Hematopoietic multipotent progenitor cell treated with erythropoietin and hydrocortisone succinate and interleukin-3 and kit ligand, for 8 days (in vitro differentiated cells): Measurements from ENCODE around the gene CELF4.

Experiments used
- DNase-seq: peaks from one replicate; pipeline ENCODE4 v3.0.0-alpha.2; 2015

CELF4 gene

DNA sequence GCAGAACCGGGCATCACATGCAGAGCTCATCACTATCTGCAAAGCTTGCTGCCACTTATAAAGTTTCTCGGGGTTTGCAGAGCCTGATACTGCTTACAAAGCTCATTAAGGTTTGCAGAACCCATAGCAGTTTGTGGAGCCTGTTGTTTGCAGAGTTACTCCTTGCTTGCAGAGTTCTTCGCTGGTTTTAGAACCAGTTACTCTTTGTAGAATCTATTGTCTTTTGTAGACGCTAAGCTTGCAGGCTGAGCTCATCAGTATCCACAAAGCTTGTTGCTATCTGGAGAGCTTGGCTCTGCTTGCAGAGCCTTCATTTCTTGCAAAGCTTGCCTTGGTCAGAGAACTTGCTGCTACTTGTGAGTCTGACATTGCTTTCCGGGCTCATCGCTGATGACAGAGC lies 106.9 kb downstream of the CELF4 start:
- no peak for DNase-seq

DNA sequence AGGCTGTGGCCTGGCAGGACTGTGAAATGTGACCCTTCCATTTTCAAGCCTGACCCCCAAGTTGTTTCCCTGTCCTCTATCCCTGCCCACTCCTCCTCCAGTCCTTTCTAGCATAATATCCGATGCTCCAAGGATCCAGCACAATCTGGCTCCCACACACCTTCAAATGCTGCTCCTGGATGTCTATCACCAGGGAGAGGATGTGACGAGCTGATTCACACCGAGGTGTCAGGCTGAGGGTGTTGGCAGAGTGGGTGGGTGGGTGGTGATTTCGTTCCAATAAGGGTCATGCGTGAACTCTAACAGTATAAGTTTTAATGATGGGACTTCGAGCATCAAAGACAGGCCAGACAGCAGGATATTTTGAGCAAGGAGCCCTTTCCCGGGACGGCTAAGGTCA lies 107.8 kb downstream of the CELF4 start:
- DNase-seq: no peak

DNA sequence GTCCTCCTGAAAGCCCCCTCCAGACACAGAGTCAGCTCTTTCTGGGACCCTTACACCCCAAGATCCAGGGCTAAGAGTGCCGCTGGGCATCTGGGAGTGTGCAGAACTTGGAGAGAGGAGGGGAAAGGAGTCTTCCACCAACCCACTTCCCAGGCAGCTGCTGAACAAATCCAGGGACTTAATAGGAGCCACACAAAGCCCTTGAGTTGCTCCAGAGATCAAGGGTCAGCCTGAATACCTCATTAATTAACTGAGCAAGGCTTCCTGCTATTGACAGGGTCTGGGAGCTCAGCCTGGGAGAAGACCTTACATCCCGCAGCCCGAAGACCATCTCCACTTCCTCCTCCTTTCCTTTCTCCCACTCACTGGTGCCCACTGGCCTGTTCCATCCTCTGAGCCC lies 108.3 kb downstream of the CELF4 start:
- DNase-seq: no peak

GRCh38 chr18:37456873-37457272 lies 108.7 kb downstream of the CELF4 start:
- no peak for DNase-seq

- no peak for DNase-seq
These were observed 109.2 kb downstream of the CELF4 start for GRCh38 chr18:37456395-37456794.

DNA sequence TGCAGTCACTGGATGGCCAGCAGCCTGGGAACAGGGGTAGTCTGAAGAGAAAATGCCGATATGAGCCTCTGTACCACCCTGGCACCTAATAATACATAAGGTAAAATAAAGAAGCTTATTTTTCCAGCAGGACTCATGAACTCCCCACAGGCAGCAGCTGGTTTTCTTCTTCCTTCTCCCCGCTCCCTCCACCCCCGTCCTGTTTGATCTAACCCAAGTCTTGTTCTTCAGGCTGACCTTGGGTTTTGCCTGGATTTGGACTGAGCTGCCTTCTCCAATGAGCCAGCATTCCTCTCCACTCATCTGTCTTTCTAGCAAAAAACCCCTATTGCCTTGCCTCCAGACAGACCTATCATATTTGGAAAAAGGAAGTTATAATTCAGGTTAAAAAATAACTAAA lies 111.8 kb downstream of the CELF4 start:
- DNase-seq: no peak

GRCh38 chr18:37452682-37453385 lies 112.8 kb downstream of the CELF4 start:
- no peak for DNase-seq

DNA sequence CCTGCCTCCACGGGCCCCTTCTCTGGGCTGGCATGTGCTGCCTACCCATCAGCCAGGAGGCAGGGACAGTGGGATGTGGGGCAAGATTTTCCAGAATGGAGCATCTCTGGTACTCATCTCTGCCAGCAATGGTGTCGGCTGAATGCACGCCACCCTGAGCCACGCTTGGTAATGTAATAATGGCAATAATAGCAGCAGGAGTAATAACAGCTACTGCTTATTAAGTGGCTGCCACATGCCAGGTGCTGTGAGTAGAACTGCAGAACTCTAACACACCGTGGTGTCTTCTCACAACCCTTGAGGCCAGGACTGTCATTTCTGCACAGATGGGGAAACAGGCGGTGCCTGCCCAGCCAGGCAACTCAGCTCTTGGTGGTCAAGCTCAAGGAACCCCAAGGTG lies 113.6 kb downstream of the CELF4 start:
- no peak for DNase-seq

DNA sequence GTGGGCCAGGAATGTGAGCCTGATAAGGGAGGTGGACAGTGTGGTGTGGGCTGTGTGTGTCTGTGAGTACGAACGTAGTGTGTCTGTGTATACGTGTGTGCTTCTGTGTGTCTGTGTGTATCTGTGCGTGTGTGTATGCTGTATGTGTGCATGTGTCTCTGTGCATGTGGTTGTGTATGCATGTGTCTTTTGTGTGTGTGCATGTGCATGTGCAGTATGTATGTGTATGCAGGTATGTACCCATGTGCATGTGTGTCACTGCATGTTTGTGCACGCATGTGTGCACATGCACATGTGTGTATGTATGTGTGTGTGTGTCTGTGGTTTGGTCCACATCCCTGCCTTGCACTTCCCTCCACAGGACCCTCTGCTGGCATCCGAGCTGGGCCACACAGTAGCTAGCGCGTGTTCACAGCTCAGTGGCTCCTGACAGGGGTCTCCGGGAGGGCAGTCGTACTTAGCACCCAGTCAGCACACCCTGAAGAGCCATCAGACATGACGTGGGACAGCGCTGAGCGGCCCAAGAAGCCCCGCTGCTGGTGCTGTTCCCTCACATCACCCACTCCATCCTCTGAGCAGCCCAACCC lies 114.3 kb downstream of the CELF4 start:
- DNase-seq: no peak

DNA sequence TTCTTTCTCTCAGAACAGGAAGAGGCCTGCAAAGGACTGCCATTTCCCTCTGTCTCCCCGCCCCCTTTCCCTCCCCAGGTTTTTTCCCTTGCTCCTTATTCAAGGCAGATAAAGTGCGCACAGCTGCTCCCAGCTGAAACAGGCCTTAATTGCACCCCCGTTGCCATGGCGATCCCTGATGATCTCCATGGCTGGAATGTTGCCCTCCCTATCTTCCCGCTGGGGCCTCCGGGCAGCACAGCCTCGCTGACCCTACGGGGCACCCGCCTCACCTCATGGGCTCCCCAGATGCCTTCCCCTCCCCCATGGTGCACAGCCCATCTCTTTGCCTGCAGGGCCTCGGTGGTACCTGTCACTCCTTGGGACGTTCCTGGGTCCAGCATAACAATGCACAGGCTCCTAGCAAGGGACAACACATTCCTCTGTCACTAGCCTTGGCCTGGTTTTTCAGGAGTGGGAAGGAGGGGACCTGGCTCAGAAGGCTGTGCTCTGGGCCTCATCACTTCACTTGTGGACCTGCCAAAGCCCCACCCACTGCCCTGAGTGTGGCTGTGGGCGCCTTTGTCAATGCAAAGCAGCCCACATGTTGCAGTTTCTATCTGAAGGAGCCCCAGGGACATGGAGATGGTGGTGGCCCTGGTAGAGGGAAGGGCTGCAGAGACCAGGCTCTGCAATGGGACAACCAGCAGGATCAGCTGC lies 115.0 kb downstream of the CELF4 start:
- DNase-seq: no peak

DNA sequence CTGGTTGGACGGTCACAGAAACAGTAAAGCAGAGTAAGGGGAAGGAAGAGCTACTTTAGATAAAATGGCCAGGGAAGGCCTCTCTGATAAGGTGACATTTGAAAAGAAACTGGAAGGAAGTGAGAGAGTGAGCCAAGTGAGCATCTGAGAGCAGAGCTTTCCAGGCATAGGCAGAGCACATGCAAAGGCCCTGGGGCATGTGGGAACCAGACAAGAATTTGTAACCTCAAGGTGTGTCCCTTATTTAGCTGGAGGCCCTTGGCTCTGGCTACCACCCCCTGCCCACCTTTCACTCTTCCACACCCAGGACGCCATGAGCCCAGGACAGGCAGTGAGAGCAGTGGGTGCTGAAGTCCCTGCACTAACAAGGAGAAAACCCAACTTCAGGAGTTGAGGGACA lies 116.0 kb downstream of the CELF4 start:
- DNase-seq: no peak

DNA sequence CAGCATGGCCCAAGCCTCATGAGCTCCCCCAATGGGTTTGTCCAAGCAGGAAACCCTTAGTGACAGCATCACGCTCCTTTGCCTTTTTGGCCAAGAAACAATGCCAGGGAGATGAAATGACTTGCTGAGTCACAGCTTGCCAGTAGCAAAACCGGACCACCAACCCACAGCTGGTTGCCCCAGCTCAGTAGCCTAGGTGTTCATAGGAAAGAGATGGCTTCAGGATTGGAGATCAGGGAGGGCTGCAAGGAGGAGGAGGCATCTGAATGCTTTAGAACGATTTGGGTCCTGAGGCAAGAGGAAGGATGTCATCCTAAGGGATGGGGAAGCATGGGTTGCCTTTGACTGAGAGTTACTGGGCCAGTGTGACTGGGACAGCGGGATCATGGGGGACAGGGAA lies 116.7 kb downstream of the CELF4 start:
- DNase-seq: no peak

- DNase-seq: no peak
These were observed 117.4 kb downstream of the CELF4 start for GRCh38 chr18:37447962-37448888.

DNA sequence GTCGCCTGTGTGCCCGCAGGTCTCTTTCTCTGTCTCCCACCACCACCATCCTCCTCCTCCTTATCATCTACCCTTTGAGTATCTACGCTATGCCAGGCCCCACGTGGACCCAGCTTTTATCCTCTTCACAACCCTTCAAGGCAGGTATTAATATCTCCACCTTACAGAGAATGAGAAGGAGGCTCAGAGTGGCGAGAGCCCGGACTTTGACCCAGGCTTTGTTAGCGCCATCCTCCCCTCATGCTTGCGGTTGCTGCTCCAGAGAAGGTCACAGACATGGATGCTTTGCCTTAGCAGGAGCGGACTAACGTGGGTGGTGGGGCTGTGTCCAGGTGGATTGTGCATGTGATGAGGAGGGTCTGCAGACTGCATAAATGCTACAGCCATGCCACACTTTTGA lies 119.8 kb downstream of the CELF4 start:
- DNase-seq: no peak

- DNase-seq: no peak
These were observed 120.2 kb downstream of the CELF4 start for GRCh38 chr18:37445368-37445767.

DNA sequence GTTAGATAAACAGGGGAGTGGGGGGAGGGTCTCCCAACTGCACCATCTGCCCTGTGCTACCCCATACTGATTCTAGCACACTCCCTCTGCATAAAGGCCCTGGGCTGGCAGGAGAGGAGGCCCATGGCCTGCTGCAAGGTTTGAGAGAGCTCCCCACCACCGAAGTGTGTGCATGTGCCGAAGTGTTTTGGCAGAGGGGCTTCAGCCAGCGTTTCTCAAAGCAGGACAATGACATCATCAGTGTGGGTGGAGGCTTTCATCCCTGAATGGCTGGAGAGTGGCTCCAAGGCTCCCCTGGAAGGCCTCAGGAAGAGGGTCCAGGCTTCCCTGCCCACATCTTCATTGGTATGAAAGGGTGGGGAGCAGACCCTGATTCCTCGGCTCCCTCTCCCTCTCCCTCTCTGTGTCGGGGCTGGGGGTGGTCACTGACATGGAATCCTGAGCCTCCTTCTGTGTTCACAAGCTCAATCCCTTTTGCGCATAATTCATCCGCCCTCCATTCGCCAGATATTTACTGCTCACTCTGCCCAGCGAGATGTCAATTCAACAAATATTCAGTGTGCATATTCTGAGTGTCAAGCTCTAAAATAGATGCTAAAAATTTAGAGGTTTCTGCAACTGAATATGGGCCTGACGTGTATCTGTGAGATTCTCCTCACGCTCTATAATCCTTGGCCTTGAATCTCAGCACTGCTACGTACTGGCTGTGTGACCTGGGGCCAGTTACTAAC lies 122.1 kb downstream of the CELF4 start:
- no peak for DNase-seq

- no peak for DNase-seq
These were observed 123.1 kb downstream of the CELF4 start for GRCh38 chr18:37442477-37442876.

- DNase-seq: no peak
These were observed 123.8 kb downstream of the CELF4 start for GRCh38 chr18:37441821-37442220.

- no peak for DNase-seq
These were observed 125.4 kb downstream of the CELF4 start for GRCh38 chr18:37440206-37440605.

- no peak for DNase-seq
These were observed 127.0 kb downstream of the CELF4 start for GRCh38 chr18:37438417-37439180.

DNA sequence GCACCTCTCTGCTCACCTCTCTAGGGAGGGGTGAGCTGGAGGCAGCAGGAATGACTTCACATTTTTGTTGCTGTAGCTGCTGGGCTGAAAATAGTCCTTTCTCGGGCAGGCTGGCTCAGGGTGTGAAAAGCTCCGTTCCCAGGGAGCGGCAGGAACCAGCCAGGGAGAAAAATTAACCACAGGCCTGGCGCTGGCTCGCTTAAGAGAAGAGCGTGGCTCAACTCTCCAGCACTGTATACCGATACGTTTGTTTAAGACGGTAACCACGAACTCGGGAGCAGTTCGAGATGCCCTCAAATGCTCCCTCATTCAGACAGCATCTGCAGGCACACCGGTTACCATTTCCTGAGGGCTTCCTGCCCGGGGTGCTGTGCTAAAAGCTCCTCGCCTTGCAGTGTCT lies 129.6 kb downstream of the CELF4 start:
- DNase-seq: no peak
